OCI-LY7 (cell line): ENCODE results near the gene DDRGK1. TPM values are rescaled to one million over a fixed set of nuclear protein-coding genes. Genes with fewer than 3 reads are reported as not detected.
A peak's percentile ranks its signal among the peaks of the same experiment; 100 is the strongest.

ENCODE experiments used
- BruUV-seq: library from RNA; stranded (reverse); fragments of 400-500 nt; replicated peaks from 2 replicates; lab custom pipeline; 2021; lab: Mats Ljungman, UMichigan
- CTCF ChIA-PET: fragments of 300-600 bp; sonication (Branson Sonifier 250); formaldehyde crosslinking; loops from one replicate; lab custom pipeline; 2022; ENCODE audit warnings: antibody characterized with exemption; ENCODE audit not compliant: unreplicated experiment; lab: Charles Lee
- POLR2A ChIA-PET: fragments of 300-600 bp; sonication (Branson Sonifier 250); formaldehyde crosslinking; loops from one replicate; lab custom pipeline; 2022; ENCODE audit warnings: antibody characterized with exemption; lab: Charles Lee
- DNase-seq: peaks from one replicate; pipeline ENCODE4 v3.0.0-alpha.2; 2015; ENCODE audit warnings: low spot score
- H2AFZ ChIP-seq: fragments of 200-600 bp; sonication (generic), shearing (Covaris generic); 2 replicates; pipeline ENCODE4 v1.6.1; 2014; ENCODE audit warnings: mild to moderate bottlenecking, antibody characterized with exemption, low read length, moderate library complexity
- H3K27ac ChIP-seq: fragments of 200-600 bp; sonication (generic); 2 replicates; pipeline ENCODE4 v1.5.1; 2014; ENCODE audit warnings: mixed run types, low read depth, mild to moderate bottlenecking, moderate library complexity, low read length, inconsistent platforms; ENCODE audit not compliant: poor library complexity, severe bottlenecking
- H3K36me3 ChIP-seq: fragments of 200-600 bp; sonication (generic); 2 replicates; pipeline ENCODE4 v1.6.1; 2014; ENCODE audit warnings: mild to moderate bottlenecking, antibody characterized with exemption, low read length, moderate library complexity, mixed read lengths; ENCODE audit not compliant: insufficient read depth
- H3K4me1 ChIP-seq: fragments of 200-600 bp; sonication (generic); 2 replicates; pipeline ENCODE4 v1.5.1; 2014; ENCODE audit warnings: mild to moderate bottlenecking, low read length; ENCODE audit not compliant: insufficient read depth, poor library complexity, severe bottlenecking
- H3K4me2 ChIP-seq: fragments of 200-600 bp; sonication (generic); 2 replicates; pipeline ENCODE4 v1.6.1; 2014; ENCODE audit warnings: mild to moderate bottlenecking, low read length
- H3K4me3 ChIP-seq: fragments of 200-600 bp; sonication (generic); 2 replicates; pipeline ENCODE4 v1.5.1; 2014; ENCODE audit warnings: mild to moderate bottlenecking, low read depth, low read length; ENCODE audit not compliant: poor library complexity, severe bottlenecking
- H3K79me2 ChIP-seq: fragments of 200-600 bp; sonication (generic); 2 replicates; pipeline ENCODE4 v1.6.1; 2016; ENCODE audit warnings: low read depth, mild to moderate bottlenecking, low read length, moderate library complexity, mixed read lengths; ENCODE audit not compliant: insufficient read depth
- H3K9me2 ChIP-seq: fragments of 200-600 bp; sonication (generic); 2 replicates; pipeline ENCODE4 v1.6.1; 2016; ENCODE audit warnings: mild to moderate bottlenecking, low read length, mixed read lengths; ENCODE audit not compliant: insufficient read depth
- H3K9me3 ChIP-seq: fragments of 200-600 bp; sonication (generic); 2 replicates; pipeline ENCODE4 v1.6.1; 2014; ENCODE audit warnings: mild to moderate bottlenecking, mixed run types, low read length, mixed read lengths
- H4K20me1 ChIP-seq: fragments of 200-600 bp; sonication (generic); 2 replicates; pipeline ENCODE4 v1.6.1; 2014; ENCODE audit warnings: mild to moderate bottlenecking, antibody characterized with exemption, low read length, moderate library complexity, mixed read lengths; ENCODE audit not compliant: insufficient read depth
- CTCF ChIP-seq: fragments of 200-600 bp; sonication (generic); conservative IDR thresholded peaks from 2 replicates; pipeline ENCODE4 v1.5.1; 2014; ENCODE audit warnings: mild to moderate bottlenecking, antibody characterized with exemption, low read length, moderate library complexity, mixed read lengths
- EZH2phosphoT487 ChIP-seq: fragments of 200-600 bp; sonication (generic); IDR thresholded peaks from 2 replicates; pipeline ENCODE4 v1.6.1; 2018; ENCODE audit warnings: low read depth, borderline replicate concordance, mild to moderate bottlenecking, mixed run types, antibody characterized with exemption, low read length, moderate library complexity, mixed read lengths
- intact Hi-C: fragments of 100-400 bp; cut with micrococcal nuclease; formaldehyde crosslinking; loops from one replicate; pipeline ENCODE4 v1.10.0; 2022; ENCODE audit not compliant: unreplicated experiment
- total RNA-seq, 2 experiments: library from RNA; depleted of rRNA in 1 of 2; stranded (reverse); fragments of >200 nt in 1 of 2; shearing (Covaris generic) in 1 of 2; gene quantifications; 2 replicates each; pipeline ENCODE4 v1.2.3, GENCODE V29; 2014 to 2022

The DDRGK1 gene
- total RNA-seq, 2 experiments from 2014 or later = 37.7 to 55.0 TPM

GRCh38 chr20:3180319-3180718, 24.2 kb downstream of the DDRGK1 start:
- H3K9me2 ChIP-seq = no peaks in the 10 kb centered on the region
- no peak overlapping the region for H3K4me3 ChIP-seq
- no peak overlapping the region for H3K4me2 ChIP-seq
- no peak for TF ChIP-seq EZH2phosphoT487
- TF ChIP-seq CTCF = no peak
- H4K20me1 ChIP-seq = no peaks in the 10 kb centered on the region
- BruUV-seq = no TSS peak
- ChIA-PET POLR2A (no interaction called here), CTCF (no interaction called here)
- intact Hi-C loops = no loop called here
- H3K9me3 ChIP-seq = no peaks in the 10 kb centered on the region
- no peak overlapping the region for H2AFZ ChIP-seq
- no peaks in the 10 kb centered on the region for H3K36me3 ChIP-seq
- no peaks in the 10 kb centered on the region for H3K79me2 ChIP-seq
- H3K4me1 ChIP-seq = peaks cover 3% of the 10 kb centered on the region
- no peak for DNase-seq
- H3K27ac ChIP-seq = no peak overlapping the region

GRCh38 chr20:3177746-3178485, 26.6 kb downstream of the DDRGK1 start:
- no peak for DNase-seq
- Histone ChIP-seq H3K4me2 (no peak overlapping the region), H3K9me3 (no peaks in the 10 kb centered on the region), H3K4me1 (peaks cover 19% of the 10 kb centered on the region), H4K20me1 (no peaks in the 10 kb centered on the region), H3K4me3 (no peak overlapping the region), H2AFZ (peak overlapping the region; percentile 15; the same call in 1 of the 2 replicates), H3K79me2 (no peaks in the 10 kb centered on the region), H3K36me3 (no peaks in the 10 kb centered on the region), H3K9me2 (no peaks in the 10 kb centered on the region), H3K27ac (no peak overlapping the region)
- no TSS peak for BruUV-seq
- TF ChIP-seq CTCF = no peak
- no peak for TF ChIP-seq EZH2phosphoT487
- POLR2A ChIA-PET = interaction anchor here (0.7 kb wide), 2 partner anchors 21 to 329 kb away, joined by 3 to 4 read pairs; no protein-coding TSS in a partner anchor
- CTCF ChIA-PET = no interaction called here
- intact Hi-C loops = no loop called here

GRCh38 chr20:3175270-3175669, 29.2 kb downstream of the DDRGK1 start:
- no peak for DNase-seq
- intact Hi-C loops = no loop called here
- Histone ChIP-seq H3K36me3 (no peaks in the 10 kb centered on the region), H4K20me1 (no peaks in the 10 kb centered on the region), H3K27ac (no peak overlapping the region), H2AFZ (no peak overlapping the region), H3K9me2 (no peaks in the 10 kb centered on the region), H3K79me2 (no peaks in the 10 kb centered on the region), H3K4me3 (no peak overlapping the region), H3K4me2 (peak overlapping the region; percentile 85), H3K4me1 (peaks cover 27% of the 10 kb centered on the region), H3K9me3 (no peaks in the 10 kb centered on the region)
- BruUV-seq = no TSS peak
- ChIA-PET POLR2A (no interaction called here), CTCF (no interaction called here)
- TF ChIP-seq EZH2phosphoT487 (no peak), CTCF (no peak)
